ENCODE data around the gene B4GALNT3. TPM values are rescaled to one million over a fixed set of nuclear protein-coding genes. Genes with fewer than 3 reads are reported as not detected.

The B4GALNT3 gene
- total RNA-seq, 1 experiment from 2014 or later, result 23.3 TPM

GRCh38 chr12:547883-548470 is 88.2 kb downstream of the B4GALNT3 start:
- H3K27me3 Mint-ChIP-seq (ENCODE audit: low read depth), result peaks cover 6% of the 10 kb centered on the region
- H3K9me3 Mint-ChIP-seq, result no peaks in the 10 kb centered on the region; a peak in 1 of 5 replicates
- H3K79me2 ChIP-seq (ENCODE audit: insufficient read depth, low read length), result no peaks in the 10 kb centered on the region
- H2BK120ac ChIP-seq (ENCODE audit: low read depth, low read length, poor library complexity, severe bottlenecking), result no peak overlapping the region
- no CpG with 5 or more reads among the region's 13 CpGs for WGBS (ENCODE audit: extremely low coverage, insufficient read length, low lambda C conversion rate)
- no peaks in the 10 kb centered on the region for H3K4me1 ChIP-seq (ENCODE audit: insufficient read depth, low read length)
- H3T11ph ChIP-seq (ENCODE audit: low read length), result no peak overlapping the region
- no peak overlapping the region for H3K4me2 ChIP-seq (ENCODE audit: insufficient read depth, insufficient read length, low read length)
- H4K5ac ChIP-seq (ENCODE audit: insufficient read length, low read depth, low read length), result no peak overlapping the region
- TF ChIP-seq CTCF (conservative IDR thresholded peaks at IDR 0.05), result no peak
- no peak overlapping the region for H3K23ac ChIP-seq (ENCODE audit: insufficient read length, low read depth, low read length)
- H2AK5ac ChIP-seq (ENCODE audit: insufficient read length, low read length), result no peak overlapping the region
- no peak overlapping the region for H2BK15ac ChIP-seq (ENCODE audit: low read depth, low read length)
- peaks cover 11 to 43% (median 16%) of the 10 kb centered on the region in 3 experiments; a peak in 6 of 7 replicates for H3K36me3 Mint-ChIP-seq (ENCODE audit: insufficient read depth in 1 of 3, low read depth in 3 of 3)
- peaks cover under 1 to 4% of the 10 kb centered on the region in 2 experiments; a peak in 3 of 4 replicates for H3K4me1 Mint-ChIP-seq
- H2AFZ ChIP-seq (ENCODE audit: low read length), result no peak overlapping the region
- H4K20me1 ChIP-seq (ENCODE audit: control insufficient read depth, insufficient read depth, insufficient read length), result no peaks in the 10 kb centered on the region
- H3K14ac ChIP-seq (ENCODE audit: insufficient read depth, low read length), result no peak overlapping the region
- no peak overlapping the region for H2BK5ac ChIP-seq (ENCODE audit: insufficient read length, low read length)
- no peak overlapping the region for H4K91ac ChIP-seq (ENCODE audit: insufficient read length, low read depth, low read length)
- DNase-seq, result no peak
- no peak overlapping the region for H3K27ac ChIP-seq (ENCODE audit: insufficient read length, low read depth, low read length)
- no peaks in the 10 kb centered on the region for H3K79me1 ChIP-seq (ENCODE audit: insufficient read depth, low read depth, low read length, poor library complexity, severe bottlenecking)
- no peak overlapping the region; a peak in 1 of 7 replicates for H3K27ac Mint-ChIP-seq
- H3K9ac ChIP-seq (ENCODE audit: extremely low read depth, insufficient read length, low read length), result no peak overlapping the region
- H2BK20ac ChIP-seq (ENCODE audit: low read depth, low read length, poor library complexity, severe bottlenecking), result no peak overlapping the region
- no peak overlapping the region for H3K18ac ChIP-seq (ENCODE audit: insufficient read length, low read depth, low read length)
- peaks cover 5% of the 10 kb centered on the region for H3K23me2 ChIP-seq (ENCODE audit: insufficient read length, low read depth, low read length, poor library complexity, severe bottlenecking)
- H3K4ac ChIP-seq (ENCODE audit: low read depth, low read length), result no peak overlapping the region
- no peak overlapping the region for H2BK12ac ChIP-seq (ENCODE audit: insufficient read length, low read depth, low read length)
- no peak overlapping the region for H3K56ac ChIP-seq (ENCODE audit: insufficient read length, low read depth, low read length)
- H3K4me3 Mint-ChIP-seq, result no peak overlapping the region; a peak in 1 of 5 replicates
- H3K27me3 ChIP-seq (ENCODE audit: insufficient read depth, low read length), result no peaks in the 10 kb centered on the region
- H3K9me3 ChIP-seq (ENCODE audit: control insufficient read depth, low read depth, low read length), result no peaks in the 10 kb centered on the region
- no peak overlapping the region for H4K8ac ChIP-seq (replicated peaks; ENCODE audit: insufficient read length, low read depth, low read length)

Measured in H9 (cell line).